ENCODE results near the gene GPC6.
"Not testable (repeated sequence)": the region's sequence is repeated elsewhere in the genome, so short reads cannot be mapped to it uniquely, and the experiment has no call there.

GPC6 gene

DNA sequence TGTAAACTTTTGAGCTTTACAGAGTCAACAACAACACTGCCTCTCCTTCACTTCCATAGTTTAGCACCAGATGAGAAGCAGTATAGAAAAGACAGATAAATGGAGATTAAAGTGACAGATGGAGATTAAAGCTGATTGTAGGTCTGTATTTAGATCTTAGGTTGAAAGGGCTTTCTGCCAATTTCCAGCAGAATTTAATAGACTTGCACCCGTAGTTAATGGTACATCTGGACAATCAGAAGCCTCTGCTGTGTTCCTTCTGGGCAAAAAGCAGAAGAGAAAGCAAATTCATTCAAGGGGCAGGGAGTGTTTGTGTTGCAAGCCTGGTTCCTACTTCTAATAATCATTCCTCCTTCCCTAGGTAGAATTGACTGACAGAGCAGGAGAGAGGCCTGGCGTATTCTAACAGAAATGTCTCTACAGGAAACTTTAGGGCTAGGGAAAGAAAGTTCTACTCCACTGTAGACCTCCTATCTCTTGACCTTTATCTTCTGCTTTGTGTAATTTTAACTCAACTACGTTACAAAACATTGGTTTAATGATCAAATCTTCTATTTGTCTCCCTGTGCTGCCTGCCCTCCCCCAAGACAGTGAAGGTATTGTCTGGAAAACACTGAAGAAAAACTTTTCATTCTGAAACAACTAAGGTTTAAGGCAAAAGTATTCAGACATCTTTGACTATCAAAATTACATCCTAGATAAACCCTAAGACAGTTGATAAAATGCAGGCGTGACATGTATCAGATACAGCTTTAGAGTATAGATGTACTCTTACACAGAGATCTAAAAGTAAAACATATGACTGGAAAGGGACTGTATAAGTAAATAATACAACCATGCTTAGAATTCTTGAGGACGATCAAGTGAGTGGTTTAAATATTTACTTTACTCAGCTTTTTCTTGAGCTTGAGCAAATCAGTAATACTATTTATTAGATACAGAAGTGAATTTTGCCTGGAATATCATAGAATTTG lies 44.4 kb downstream of the GPC6 start:
- no peak for DNase-seq

- no peak for DNase-seq
Measured at GRCh38 chr13:93279982-93280381, 53.4 kb downstream of the GPC6 start.

DNA sequence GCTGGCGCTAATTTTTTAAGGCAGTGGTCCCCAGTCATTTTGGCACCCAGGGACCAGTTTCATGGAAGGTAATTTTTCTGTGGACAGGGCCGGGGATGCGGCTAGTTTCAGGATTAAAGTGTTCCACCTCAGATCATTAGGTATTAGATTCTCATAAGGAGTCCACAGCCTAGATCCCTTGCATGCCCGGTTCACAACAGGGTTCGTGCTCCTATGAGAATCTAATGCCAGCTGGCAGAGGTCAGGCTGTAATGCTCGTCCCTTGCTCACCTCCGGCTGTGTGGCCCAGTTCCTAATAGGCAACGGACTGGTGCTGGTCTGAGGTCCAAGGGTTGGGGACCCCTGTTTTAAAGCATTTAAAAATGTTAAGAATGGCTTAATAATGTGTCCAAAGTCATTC lies 54.1 kb downstream of the GPC6 start:
- no peak for DNase-seq

DNA sequence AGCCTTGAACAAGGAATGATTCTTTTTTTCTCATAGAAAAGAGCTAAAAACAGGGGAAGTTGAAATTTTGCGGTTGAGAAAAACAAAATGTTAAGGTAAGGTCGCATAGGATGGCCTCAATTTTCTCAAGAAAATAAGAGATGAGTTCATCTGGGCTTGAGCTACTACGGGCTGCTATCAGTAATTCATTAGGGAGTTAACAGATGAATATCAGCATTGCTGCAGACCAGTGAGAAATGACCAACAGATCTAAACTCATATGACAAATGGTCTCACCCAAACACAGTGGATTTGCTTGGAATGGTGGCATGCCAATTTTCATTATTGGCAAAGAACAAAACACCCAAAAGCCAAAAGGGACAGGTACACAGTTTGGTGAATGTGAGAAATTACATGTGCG lies 56.6 kb downstream of the GPC6 start:
- no peak for DNase-seq

GRCh38 chr13:93284064-93284463 lies 57.5 kb downstream of the GPC6 start:
- no peak for DNase-seq

- DNase-seq, result no peak
Measured at GRCh38 chr13:93286047-93286446, 59.4 kb downstream of the GPC6 start.

GRCh38 chr13:93289053-93289452 lies 62.4 kb downstream of the GPC6 start:
- DNase-seq, result no peak

DNA sequence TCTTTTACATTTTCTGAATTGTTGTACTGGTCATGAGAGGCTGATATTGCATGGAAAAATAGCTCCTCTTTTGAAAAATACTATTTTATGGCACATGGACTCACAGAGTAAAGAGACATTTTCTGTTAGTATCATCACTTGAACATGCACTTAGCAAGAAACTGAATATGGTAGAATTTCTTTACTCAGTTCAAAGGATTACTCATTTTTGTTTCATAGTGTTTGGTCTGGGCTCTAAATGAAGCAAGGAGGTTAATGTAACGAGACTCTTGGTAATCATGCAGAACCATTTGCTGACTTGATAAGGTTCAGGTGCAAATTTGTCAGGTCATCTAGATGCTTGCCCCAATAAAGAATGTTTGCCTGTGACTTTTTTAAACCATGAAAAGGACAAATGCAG lies 63.2 kb downstream of the GPC6 start:
- no peak for DNase-seq

DNA sequence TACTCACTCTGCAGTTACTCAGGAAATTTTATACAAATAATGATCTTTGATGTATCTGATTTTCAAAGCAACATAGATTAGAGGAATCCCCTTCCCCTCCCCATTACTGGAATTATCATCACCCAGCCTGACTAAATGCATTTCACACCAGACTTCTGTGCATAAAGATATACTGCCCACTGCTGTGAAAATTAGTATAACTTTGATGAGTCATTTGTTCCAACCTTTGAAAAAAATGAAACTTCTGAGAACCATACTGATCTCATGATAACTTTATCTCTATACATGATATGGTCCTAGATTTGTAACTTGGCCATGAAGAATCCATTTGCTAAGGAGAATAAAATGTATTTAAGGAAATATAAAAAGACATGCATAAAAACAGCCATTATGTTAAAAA lies 63.9 kb downstream of the GPC6 start:
- DNase-seq, result no peak

- no peak for DNase-seq
Measured at GRCh38 chr13:93292366-93292765, 65.8 kb downstream of the GPC6 start.

DNA sequence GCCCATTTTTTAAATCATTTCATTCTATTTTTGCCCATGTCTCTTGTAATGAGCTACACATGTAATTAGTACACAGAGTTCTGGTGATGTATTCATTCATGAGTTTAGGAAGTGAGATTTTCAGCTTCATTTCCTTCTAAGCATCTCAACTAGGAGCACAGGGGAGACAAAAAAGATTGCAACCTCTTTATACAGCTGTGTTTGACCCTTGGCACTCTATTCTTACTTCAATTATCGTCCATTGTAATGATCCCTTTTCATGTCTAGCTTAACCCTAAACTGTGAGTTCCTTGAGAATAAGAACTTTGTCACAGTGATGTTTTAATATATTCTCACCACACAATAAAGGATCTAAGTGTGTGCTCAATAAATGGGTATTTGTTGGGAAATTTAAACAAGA lies 67.1 kb downstream of the GPC6 start:
- no peak for DNase-seq

GRCh38 chr13:93296584-93296983 lies 70.0 kb downstream of the GPC6 start:
- no peak for DNase-seq

GRCh38 chr13:93298713-93299112 lies 72.1 kb downstream of the GPC6 start:
- DNase-seq, result no peak

- no peak for DNase-seq
Measured at GRCh38 chr13:93304134-93304533, 77.5 kb downstream of the GPC6 start.

DNA sequence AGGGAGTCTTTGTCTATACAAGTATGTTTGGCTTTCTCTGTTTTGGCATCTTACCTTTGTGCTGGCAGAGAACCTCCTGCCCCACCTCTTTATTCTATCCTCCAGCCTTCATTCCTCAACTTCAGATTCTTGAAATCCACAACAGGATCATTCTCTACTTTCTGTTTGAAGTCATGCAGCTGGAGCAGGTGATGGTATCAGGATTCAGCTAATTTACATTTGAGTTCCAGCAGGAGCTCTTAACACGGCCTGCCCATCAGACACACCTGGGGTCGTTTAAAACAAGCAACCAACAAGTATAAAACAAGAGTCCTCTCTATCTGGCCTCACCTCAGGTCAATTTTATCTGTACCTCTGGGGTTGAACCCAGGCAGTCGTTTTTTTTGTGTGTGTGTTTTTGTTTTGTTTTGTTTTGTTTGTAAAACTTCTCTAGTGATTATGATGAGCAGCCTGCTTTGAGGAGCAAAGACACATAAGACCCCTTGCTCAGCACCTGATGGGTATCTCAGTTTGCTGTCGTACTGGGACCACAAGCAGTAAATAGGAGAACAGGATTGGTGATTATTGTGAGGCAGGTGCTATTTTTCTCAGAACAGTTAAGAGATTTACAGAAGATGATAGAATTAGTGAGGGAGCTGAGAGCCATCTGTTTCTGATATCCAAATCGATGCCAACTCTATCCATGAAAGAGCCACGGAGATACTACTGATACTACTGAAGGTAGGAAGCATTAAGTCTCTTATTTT lies 78.4 kb downstream of the GPC6 start:
- DNase-seq, result no peak

GRCh38 chr13:93305886-93306285 lies 79.3 kb downstream of the GPC6 start:
- DNase-seq, result no peak

DNA sequence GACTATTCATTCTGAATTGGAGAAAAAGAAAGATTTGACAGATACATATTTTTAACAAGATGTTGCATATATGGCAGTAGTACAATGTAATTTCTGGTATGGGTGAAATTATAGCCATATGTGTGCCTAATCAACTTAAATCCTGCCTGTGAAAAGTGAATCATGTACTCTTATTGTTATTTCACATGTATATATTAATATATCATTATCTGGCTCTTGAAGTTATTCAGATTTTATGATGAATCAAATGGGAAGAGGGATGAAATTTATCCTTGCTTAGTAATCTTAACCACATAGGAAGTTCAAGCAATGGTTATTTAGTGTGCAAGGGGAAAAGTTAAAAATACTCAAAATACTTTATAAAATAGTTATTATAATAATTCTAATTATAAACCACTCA lies 80.5 kb downstream of the GPC6 start:
- DNase-seq, result no peak

DNA sequence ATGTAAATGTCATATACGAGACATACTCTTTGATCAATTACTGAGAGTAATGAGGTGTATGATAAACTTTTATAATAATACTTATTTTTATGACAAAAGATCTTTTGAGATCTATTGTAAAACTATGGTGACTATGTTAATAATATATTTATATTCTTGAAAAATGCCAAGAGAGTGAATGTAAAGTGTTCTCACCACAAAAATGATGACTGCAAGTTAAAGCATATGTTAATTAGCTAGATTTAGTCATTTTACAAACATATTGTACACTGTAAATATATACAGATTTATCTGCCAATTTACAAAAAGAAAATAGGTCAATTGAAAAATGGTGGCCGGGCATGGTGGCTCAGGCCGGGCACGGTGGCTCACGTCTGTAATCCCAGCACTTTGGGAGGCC lies 81.0 kb downstream of the GPC6 start:
- DNase-seq, result no peak

- no peak for DNase-seq
Measured at GRCh38 chr13:93309886-93310523, 83.4 kb downstream of the GPC6 start.

DNA sequence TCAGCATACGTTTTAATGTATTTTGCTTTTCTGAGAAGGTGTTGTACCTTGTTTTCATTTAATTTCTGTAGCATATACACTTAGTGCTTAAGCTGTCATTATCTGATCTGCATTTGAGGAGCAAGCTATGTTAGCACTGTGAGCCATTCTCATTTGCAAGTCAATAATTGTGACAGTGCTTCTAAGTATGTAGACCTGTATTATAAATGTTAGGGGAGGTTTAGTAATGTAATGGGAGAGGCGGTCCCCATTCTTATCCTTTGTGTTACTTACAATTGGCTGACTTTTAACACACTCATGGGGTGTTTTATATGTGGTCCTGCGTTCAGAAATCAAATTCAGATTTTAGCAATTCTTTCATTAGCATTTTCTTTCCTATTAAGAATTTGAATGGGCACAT lies 90.2 kb downstream of the GPC6 start:
- DNase-seq, result no peak

GRCh38 chr13:93318534-93319254 lies 92.1 kb downstream of the GPC6 start:
- no peak for DNase-seq

DNA sequence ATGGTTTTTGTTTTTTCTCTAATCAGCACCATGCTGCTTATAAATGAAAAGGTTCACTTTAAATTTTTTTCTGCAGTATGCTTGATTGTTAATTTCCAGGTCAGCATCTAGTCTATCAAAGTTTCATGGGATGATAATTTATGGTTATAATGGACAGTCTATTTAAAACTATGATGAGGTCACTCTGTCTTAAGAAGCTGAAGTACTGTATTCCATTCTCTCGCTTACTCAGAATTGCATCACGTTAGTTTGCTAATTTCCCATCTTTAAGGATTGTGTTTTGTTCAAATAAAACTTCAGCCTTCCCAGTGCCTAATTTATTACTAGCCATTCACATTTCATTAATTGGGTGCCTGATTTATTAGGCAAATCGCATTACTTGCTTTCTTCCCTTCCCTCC lies 94.3 kb downstream of the GPC6 start:
- no peak for DNase-seq

- DNase-seq, result not testable (repeated sequence)
Measured at GRCh38 chr13:93323880-93324279, 97.3 kb downstream of the GPC6 start.
